ENCODE results near the gene ZBTB20. TPM values are rescaled to one million over a fixed set of nuclear protein-coding genes. Genes with fewer than 3 reads are reported as not detected.

ZBTB20 gene
- total RNA-seq, 1 donor from 2014 or later: 21.4 TPM

GRCh38 chr3:114600571-114600970, 546.5 kb downstream of the ZBTB20 start:
- H3K79me2 ChIP-seq (ENCODE audit: insufficient read depth, low read length): peaks cover 42% of the 10 kb centered on the region
- H3K36me3 Mint-ChIP-seq (ENCODE audit: low read depth, unreplicated experiment): peaks cover 6% of the 10 kb centered on the region

DNA sequence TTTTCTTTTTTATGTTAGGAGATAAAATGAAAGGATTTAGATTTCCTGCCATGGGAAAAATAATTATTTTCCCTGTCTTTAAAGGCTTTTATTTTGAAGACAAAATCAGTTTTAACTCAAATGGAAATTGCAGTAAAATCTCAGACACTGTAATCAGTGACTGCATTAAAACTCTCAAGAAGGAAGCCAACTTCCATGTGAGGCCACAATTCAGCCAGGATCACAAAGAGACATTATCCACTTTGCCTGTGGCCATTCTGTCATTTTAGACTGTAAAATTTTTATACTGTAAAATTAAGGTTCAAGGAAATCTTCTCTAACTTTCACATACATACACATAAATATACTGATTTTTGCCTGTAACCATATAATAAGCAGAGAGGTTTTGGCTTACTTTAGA, 549.2 kb downstream of the ZBTB20 start:
- TF ChIP-seq CTCF (IDR thresholded peaks at IDR 0.05; ENCODE audit: insufficient read depth, low read depth, low read length) (no peak), EZH2 (IDR thresholded peaks at IDR 0.05; ENCODE audit: insufficient read depth, low read length) (no peak)
- FAIRE-seq (no peak), DNase-seq (ENCODE audit: low read depth) (no peak)
- H3K9me3 ChIP-seq (ENCODE audit: insufficient read depth, low read depth, low read length): no peaks in the 10 kb centered on the region
- H2AFZ ChIP-seq (ENCODE audit: low read depth, low read length): no peak overlapping the region
- H3K4me1 ChIP-seq (ENCODE audit: insufficient read depth, low read length): no peaks in the 10 kb centered on the region
- no peak overlapping the region for H3K4me2 ChIP-seq (ENCODE audit: low read length)
- H3K4me3 ChIP-seq (ENCODE audit: insufficient read depth, low read depth, low read length): no peak overlapping the region
- Mint-ChIP-seq H3K4me3 (ENCODE audit: unreplicated experiment) (no peak overlapping the region), H3K27me3 (ENCODE audit: low read depth, unreplicated experiment) (no peaks in the 10 kb centered on the region), H3K36me3 (ENCODE audit: low read depth, unreplicated experiment) (peaks cover 6% of the 10 kb centered on the region), H3K27ac (ENCODE audit: unreplicated experiment) (no peak overlapping the region), H3K9me3 (ENCODE audit: unreplicated experiment) (no peaks in the 10 kb centered on the region), H3K4me1 (ENCODE audit: low read depth, unreplicated experiment) (peaks cover 10% of the 10 kb centered on the region)
- H3K9ac ChIP-seq (ENCODE audit: low read length): no peak overlapping the region
- no peaks in the 10 kb centered on the region for H3K36me3 ChIP-seq (ENCODE audit: insufficient read depth, low read length)
- H3K27ac ChIP-seq (ENCODE audit: low read depth, low read length): no peak overlapping the region
- no peaks in the 10 kb centered on the region for H3K27me3 ChIP-seq (ENCODE audit: insufficient read depth, low read length)
- H3K79me2 ChIP-seq (ENCODE audit: insufficient read depth, low read length): peaks cover 33% of the 10 kb centered on the region
- peaks cover 7% of the 10 kb centered on the region for H4K20me1 ChIP-seq (ENCODE audit: insufficient read depth, low read length)

More at GRCh38 chr3:114600571-114600970, 546.5 kb downstream of the ZBTB20 start:
- TF ChIP-seq CTCF (IDR thresholded peaks at IDR 0.05; ENCODE audit: insufficient read depth, low read depth, low read length): no peak
- TF ChIP-seq EZH2 (IDR thresholded peaks at IDR 0.05; ENCODE audit: insufficient read depth, low read length): no peak
- Mint-ChIP-seq H3K4me1 (ENCODE audit: low read depth, unreplicated experiment) (peaks cover 10% of the 10 kb centered on the region), H3K27ac (ENCODE audit: unreplicated experiment) (no peak overlapping the region), H3K27me3 (ENCODE audit: low read depth, unreplicated experiment) (no peaks in the 10 kb centered on the region), H3K4me3 (ENCODE audit: unreplicated experiment) (no peak overlapping the region), H3K9me3 (ENCODE audit: unreplicated experiment) (no peaks in the 10 kb centered on the region)
- no peak overlapping the region for H3K4me3 ChIP-seq (ENCODE audit: insufficient read depth, low read depth, low read length)
- no peaks in the 10 kb centered on the region for H3K36me3 ChIP-seq (ENCODE audit: insufficient read depth, low read length)
- no peak overlapping the region for H3K27ac ChIP-seq (ENCODE audit: low read depth, low read length)
- no peak for FAIRE-seq
- H3K4me2 ChIP-seq (ENCODE audit: low read length): no peak overlapping the region
- no peak for DNase-seq (ENCODE audit: low read depth)
- H3K27me3 ChIP-seq (ENCODE audit: insufficient read depth, low read length): no peaks in the 10 kb centered on the region
- no peak overlapping the region for H3K9ac ChIP-seq (ENCODE audit: low read length)
- peaks cover 4% of the 10 kb centered on the region for H4K20me1 ChIP-seq (ENCODE audit: insufficient read depth, low read length)
- no peaks in the 10 kb centered on the region for H3K4me1 ChIP-seq (ENCODE audit: insufficient read depth, low read length)
- no peak overlapping the region for H2AFZ ChIP-seq (ENCODE audit: low read depth, low read length)
- H3K9me3 ChIP-seq (ENCODE audit: insufficient read depth, low read depth, low read length): no peaks in the 10 kb centered on the region

DNA sequence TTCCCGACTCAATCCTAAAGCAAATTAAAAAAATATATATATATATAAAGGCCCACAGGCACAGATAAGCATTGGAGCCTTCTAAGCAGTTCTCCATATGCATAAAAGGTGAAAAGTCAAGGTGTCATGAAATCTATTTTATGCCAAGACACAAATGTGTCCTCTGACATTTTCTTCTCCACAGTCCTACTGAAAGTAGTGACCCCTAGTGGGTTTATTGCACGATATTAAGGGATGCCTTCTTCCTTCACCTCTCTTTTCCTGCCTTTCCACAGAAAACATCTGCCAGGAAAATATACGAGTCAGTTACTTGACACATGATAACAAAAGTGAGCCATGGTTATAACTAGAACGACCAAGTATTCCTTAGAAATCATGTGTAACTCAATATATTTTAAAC, 550.1 kb downstream of the ZBTB20 start:
- Histone ChIP-seq H3K4me3 (ENCODE audit: insufficient read depth, low read depth, low read length) (no peak overlapping the region), H3K36me3 (ENCODE audit: insufficient read depth, low read length) (no peaks in the 10 kb centered on the region), H2AFZ (ENCODE audit: low read depth, low read length) (no peak overlapping the region), H3K27me3 (ENCODE audit: insufficient read depth, low read length) (no peaks in the 10 kb centered on the region), H3K27ac (ENCODE audit: low read depth, low read length) (no peak overlapping the region), H3K9ac (ENCODE audit: low read length) (no peak overlapping the region), H3K79me2 (ENCODE audit: insufficient read depth, low read length) (peaks cover 29% of the 10 kb centered on the region), H3K9me3 (ENCODE audit: insufficient read depth, low read depth, low read length) (no peaks in the 10 kb centered on the region), H3K4me2 (ENCODE audit: low read length) (no peak overlapping the region), H3K4me1 (ENCODE audit: insufficient read depth, low read length) (no peaks in the 10 kb centered on the region), H4K20me1 (ENCODE audit: insufficient read depth, low read length) (peaks cover 7% of the 10 kb centered on the region)
- DNase-seq (ENCODE audit: low read depth): no peak
- no peak for TF ChIP-seq CTCF (IDR thresholded peaks at IDR 0.05; ENCODE audit: insufficient read depth, low read depth, low read length)
- peaks cover 10% of the 10 kb centered on the region for H3K4me1 Mint-ChIP-seq (ENCODE audit: low read depth, unreplicated experiment)
- no peak overlapping the region for H3K27ac Mint-ChIP-seq (ENCODE audit: unreplicated experiment)
- no peaks in the 10 kb centered on the region for H3K9me3 Mint-ChIP-seq (ENCODE audit: unreplicated experiment)
- H3K27me3 Mint-ChIP-seq (ENCODE audit: low read depth, unreplicated experiment): no peaks in the 10 kb centered on the region
- H3K4me3 Mint-ChIP-seq (ENCODE audit: unreplicated experiment): no peak overlapping the region
- no peak for FAIRE-seq
- peaks cover 5% of the 10 kb centered on the region for H3K36me3 Mint-ChIP-seq (ENCODE audit: low read depth, unreplicated experiment)
